ENCODE results near the gene IP6K1.

GRCh38 chr3:49780080-49780974 is 6.0 kb downstream of the IP6K1 start:
- TF ChIP-seq CTCF (conservative IDR thresholded peaks at IDR 0.05 in 1 of 2, IDR thresholded peaks at IDR 0.05 in 1 of 2; ENCODE audit: extremely low read depth in 1 of 2, insufficient read depth in 1 of 2, low read depth in 1 of 2, low read length in 2 of 2) (no peak), EZH2 (IDR thresholded peaks at IDR 0.05; ENCODE audit: borderline replicate concordance, low read length) (no peak)

Measured in mammary epithelial cell (primary cell).